Stimulated activated CD4-positive, alpha-beta T cell treated with anti-CD3 and anti-CD28 coated beads, TNF-alpha, amount 100 ng/mL, for 4 hours (primary cell): ENCODE data around the gene CYP2C9.
"Not testable (repeated sequence)": the region's sequence is repeated elsewhere in the genome, so short reads cannot be mapped to it uniquely, and the experiment has no call there.

Source experiments
- DNase-seq, 3 experiments: peaks; one replicate each; pipeline ENCODE4 v3.0.0-alpha.2; 2020; ENCODE audit warnings: low read depth in 3 of 3

CYP2C9 gene

GRCh38 chr10:94938383-94938782 lies at the start of gene CYP2C9:
CYP2C9 (plus strand) TSS chr10:94938658; CDS start chr10:94938683, 25 bp downstream.
- no peak for DNase-seq

- DNase-seq: no peak
Observed at GRCh38 chr10:94889123-94889522, 49.3 kb upstream of the CYP2C9 start.

- DNase-seq: no peak
Observed at GRCh38 chr10:94890264-94891022, 48.0 kb upstream of the CYP2C9 start.

GRCh38 chr10:94898414-94898813 lies 40.0 kb upstream of the CYP2C9 start:
- not testable (repeated sequence) for DNase-seq

- no peak for DNase-seq
Observed at GRCh38 chr10:94902080-94902479, 36.4 kb upstream of the CYP2C9 start.

- DNase-seq: no peak
Observed at GRCh38 chr10:94902570-94902969, 35.9 kb upstream of the CYP2C9 start.

GRCh38 chr10:94904506-94905148 lies 33.8 kb upstream of the CYP2C9 start:
- DNase-seq: not testable (repeated sequence)

GRCh38 chr10:94916423-94916822 lies 22.0 kb upstream of the CYP2C9 start:
- no peak for DNase-seq

GRCh38 chr10:94936721-94937120 lies 1.7 kb upstream of the CYP2C9 start:
- DNase-seq: no peak

- DNase-seq: not testable (repeated sequence)
Observed at GRCh38 chr10:94943432-94944103, 5.1 kb downstream of the CYP2C9 start.

GRCh38 chr10:94946181-94946580 lies 7.7 kb downstream of the CYP2C9 start:
- not testable (repeated sequence) for DNase-seq

GRCh38 chr10:94963901-94964300 lies 25.4 kb downstream of the CYP2C9 start:
- no peak for DNase-seq

GRCh38 chr10:94983555-94983954 lies 45.1 kb downstream of the CYP2C9 start:
- no peak for DNase-seq

GRCh38 chr10:94989192-94989591 lies 50.7 kb downstream of the CYP2C9 start:
- no peak for DNase-seq

GRCh38 chr10:94991243-94991888 lies 52.9 kb downstream of the CYP2C9 start:
- no peak for DNase-seq

- no peak for DNase-seq
Observed at GRCh38 chr10:94992811-94993210, 54.4 kb downstream of the CYP2C9 start.

GRCh38 chr10:94997741-94998174 lies 59.3 kb downstream of the CYP2C9 start:
- no peak for DNase-seq

GRCh38 chr10:95026461-95026860 lies 88.0 kb downstream of the CYP2C9 start:
- DNase-seq: no peak

- no peak for DNase-seq
Observed at GRCh38 chr10:95031656-95032055, 93.2 kb downstream of the CYP2C9 start.

- no peak for DNase-seq
Observed at GRCh38 chr10:95034401-95034800, 95.9 kb downstream of the CYP2C9 start.

- no peak for DNase-seq
Observed at GRCh38 chr10:95035332-95036295, 97.2 kb downstream of the CYP2C9 start.
